Measurements from ENCODE around the gene RBSN. TPM values are rescaled to one million over a fixed set of nuclear protein-coding genes. Genes with fewer than 3 reads are reported as not detected.

Gene RBSN
- 10 to 100 TPM; 19.7 to 20.9 TPM for total RNA-seq

DNA sequence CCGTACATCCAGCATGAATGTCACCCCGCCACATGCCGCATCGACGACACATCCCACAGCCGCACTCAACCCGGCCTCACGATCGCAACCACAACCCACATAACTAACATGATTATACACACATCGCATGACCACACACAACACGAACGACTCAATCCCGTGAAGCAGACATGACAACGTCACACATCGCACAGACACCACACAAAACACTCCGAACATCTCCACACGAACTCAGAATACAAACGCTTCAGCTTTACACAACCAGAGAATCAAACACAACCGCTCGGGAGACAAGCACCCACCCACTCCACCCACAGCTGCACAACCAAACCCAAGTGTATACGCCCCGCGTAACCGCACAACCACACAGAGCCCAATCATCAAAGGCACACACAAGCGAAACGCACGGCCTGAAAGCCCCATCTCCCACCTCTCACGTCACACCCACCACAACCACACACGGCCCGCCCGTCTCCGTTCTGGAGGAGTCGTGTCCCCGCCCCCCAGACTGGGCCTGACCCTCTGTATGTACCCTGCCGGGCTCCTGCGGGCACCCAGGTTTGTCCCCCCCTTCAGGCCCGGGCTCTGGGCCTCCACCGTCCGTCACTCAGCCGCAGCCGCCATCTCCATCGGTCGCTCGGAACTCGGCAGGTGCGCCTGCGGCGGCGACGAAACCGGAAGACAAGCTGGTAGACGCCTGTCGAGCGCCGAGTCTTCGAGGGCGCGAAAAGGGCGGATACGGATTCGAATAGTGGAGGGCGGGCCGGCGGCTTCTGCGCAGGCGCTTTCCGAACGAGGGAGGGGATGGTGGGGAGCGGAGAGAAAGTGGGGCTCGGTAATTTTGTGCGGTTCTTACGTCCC lies at the start of gene RBSN:
Gene RBSN, minus strand, starts transcription at position 646 of the 861 bp plus-strand sequence. CDS start 3,028 bp downstream, outside the sequence.

GRCh38 chr3:15064835-15065549 lies 34.0 kb downstream of the RBSN start, which contains the start of gene MRPS25:
Gene MRPS25 (minus strand): TSS chr3:15065315. CDS start chr3:15065194, 121 bp downstream.

Other genes starting within 250 kb of the RBSN start
- gene NR2C2, start 151.6 kb downstream of the RBSN start, total RNA-seq = 10 to 100 TPM; 64.4 TPM
- 10 to 100 TPM; 43.0 to 44.6 TPM for gene MRPS25, start 33.8 kb downstream of the RBSN start, total RNA-seq
- 10 to 100 TPM; 29.4 to 30.5 TPM for gene CAPN7, start 107.1 kb upstream of the RBSN start, total RNA-seq
- 10 to 100 TPM; 50.0 to 51.9 TPM for gene SH3BP5, start 233.4 kb upstream of the RBSN start, total RNA-seq